GM18870 (cell line): ENCODE data around the gene PGS1.
A peak's percentile ranks its signal among the peaks of the same experiment; 100 is the strongest.

Experiments
- ATAC-seq: cut with Tn5 transposase; IDR thresholded peaks from one replicate; pipeline ENCODE4 v1.9.1; 2021; ENCODE audit warnings: moderate library complexity; ENCODE audit not compliant: unreplicated experiment

Gene PGS1

GRCh38 chr17:78346605-78347250 lies 31.7 kb upstream of the PGS1 start:
- ATAC-seq: no peak

GRCh38 chr17:78347453-78347852 lies 31.0 kb upstream of the PGS1 start:
- no peak for ATAC-seq

- ATAC-seq: no peak
Observed at GRCh38 chr17:78348055-78348770, 30.2 kb upstream of the PGS1 start.

- no peak for ATAC-seq
Observed at GRCh38 chr17:78349891-78350642, 28.4 kb upstream of the PGS1 start.

GRCh38 chr17:78351449-78352006 lies 26.9 kb upstream of the PGS1 start:
- ATAC-seq: no peak

GRCh38 chr17:78353834-78354233 lies 24.6 kb upstream of the PGS1 start:
- ATAC-seq: no peak

GRCh38 chr17:78355045-78355641 lies 23.3 kb upstream of the PGS1 start:
- ATAC-seq: no peak

GRCh38 chr17:78355701-78356100 lies 22.7 kb upstream of the PGS1 start:
- ATAC-seq: no peak

- peak; percentile 62 for ATAC-seq
Observed at GRCh38 chr17:78356101-78356713, 22.2 kb upstream of the PGS1 start.

GRCh38 chr17:78357177-78357586 lies 21.3 kb upstream of the PGS1 start:
- ATAC-seq: no peak

- no peak for ATAC-seq
Observed at GRCh38 chr17:78357672-78358537, 20.5 kb upstream of the PGS1 start.

GRCh38 chr17:78358538-78359320 lies 19.7 kb upstream of the PGS1 start:
- ATAC-seq: no peak

- no peak for ATAC-seq
Observed at GRCh38 chr17:78359321-78359996, 19.0 kb upstream of the PGS1 start.

GRCh38 chr17:78359997-78360370 lies 18.5 kb upstream of the PGS1 start, which contains the start of gene SOCS3:
SOCS3 (minus strand) TSS chr17:78360077; CDS start chr17:78359095, 982 bp downstream.
- ATAC-seq: no peak

- ATAC-seq: no peak
Observed at GRCh38 chr17:78360371-78361224, 17.9 kb upstream of the PGS1 start.

- no peak for ATAC-seq
Observed at GRCh38 chr17:78361225-78361701, 17.2 kb upstream of the PGS1 start.

GRCh38 chr17:78362232-78362631 lies 16.2 kb upstream of the PGS1 start:
- ATAC-seq: no peak
